ENCODE measurements around the gene CAGE1. TPM values are rescaled to one million over a fixed set of nuclear protein-coding genes. Genes with fewer than 3 reads are reported as not detected.

The CAGE1 gene
- total and polyA plus RNA-seq, 2 experiments from 2014 or later, result 0.07 TPM; not detected in 1

DNA sequence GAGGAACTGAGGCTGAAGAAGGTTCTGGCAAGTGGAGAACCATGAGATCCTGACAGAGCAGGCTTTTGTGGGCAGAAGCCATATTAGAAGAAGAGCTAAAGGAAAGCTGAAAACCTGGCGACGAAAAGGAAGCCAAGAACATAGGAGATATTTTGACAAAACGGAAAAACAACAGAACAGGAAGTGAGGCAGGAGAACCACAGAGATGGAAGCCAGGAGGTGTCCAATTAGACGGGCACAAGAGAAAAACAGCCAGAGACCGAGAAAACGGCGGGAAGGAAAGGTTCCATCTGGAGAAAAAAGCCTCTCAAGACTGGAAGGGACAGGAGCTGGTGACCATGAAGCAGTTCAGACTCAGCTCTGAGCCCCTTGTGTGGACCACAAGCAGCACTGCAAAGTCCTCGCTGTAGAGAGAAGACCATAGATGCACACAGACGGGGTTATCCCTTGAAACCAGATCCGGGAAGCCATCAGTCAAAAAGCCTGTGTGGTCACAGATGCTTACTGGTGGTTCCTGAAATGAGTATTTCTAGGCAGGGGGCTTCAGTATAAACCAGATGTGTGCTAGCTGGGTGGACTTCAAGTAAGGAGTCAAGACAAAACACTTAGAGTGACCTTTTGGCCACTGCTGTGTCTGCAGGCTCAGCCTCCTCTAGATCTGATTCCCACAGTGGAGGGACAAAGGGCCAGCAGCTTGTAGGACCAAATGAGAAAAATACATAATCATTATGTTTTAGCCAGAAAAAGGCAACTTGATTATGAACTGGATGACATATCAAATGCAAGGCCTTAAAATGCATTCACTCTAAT, 107.2 kb downstream of the CAGE1 start:
- H4K20me1 ChIP-seq (replicated peaks; ENCODE audit: insufficient read depth), result peaks cover 4% of the 10 kb centered on the region
- H2AFZ ChIP-seq, result no peak overlapping the region
- Mint-ChIP-seq H3K36me3 (ENCODE audit: low read depth) (peaks cover 14% of the 10 kb centered on the region; the same call in 2 of the 3 replicates), H3K4me3 (no peak overlapping the region), H3K4me1 (no peaks in the 10 kb centered on the region), H3K9me3 (no peaks in the 10 kb centered on the region), H3K27ac (peak overlapping the region; percentile 30; the same call in 1 of the 2 replicates), H3K27me3 (ENCODE audit: insufficient read depth, low read depth, poor library complexity) (no peaks in the 10 kb centered on the region)
- H3K4me3 ChIP-seq, result no peak overlapping the region
- no peaks in the 10 kb centered on the region for H3K79me2 ChIP-seq (replicated peaks; ENCODE audit: insufficient read depth)
- peaks cover 2% of the 10 kb centered on the region; the same call in 1 of the 2 replicates for H3K36me3 ChIP-seq (ENCODE audit: insufficient read depth)
- TF ChIP-seq EZH2 (IDR thresholded peaks at IDR 0.05; ENCODE audit: low read depth, unreplicated experiment), result no peak
- TF ChIP-seq EZH2phosphoT487 (IDR thresholded peaks at IDR 0.05; ENCODE audit: unreplicated experiment), result no peak
- no peak for TF ChIP-seq ZNF331 (CRISPR knock-in tag; IDR thresholded peaks at IDR 0.05; ENCODE audit: low read depth)
- no peak for TF ChIP-seq ZNF114 (CRISPR knock-in tag; IDR thresholded peaks at IDR 0.05)
- TF ChIP-seq CREB1 (CRISPR knock-in tag; IDR thresholded peaks at IDR 0.05; ENCODE audit: low read depth), result no peak
- no peak for TF ChIP-seq POLR2AphosphoS5 (IDR thresholded peaks at IDR 0.05; ENCODE audit: low read depth)
- TF ChIP-seq NANOG (IDR thresholded peaks at IDR 0.05; ENCODE audit: borderline replicate concordance), result no peak
- TF ChIP-seq, protein P1, sequence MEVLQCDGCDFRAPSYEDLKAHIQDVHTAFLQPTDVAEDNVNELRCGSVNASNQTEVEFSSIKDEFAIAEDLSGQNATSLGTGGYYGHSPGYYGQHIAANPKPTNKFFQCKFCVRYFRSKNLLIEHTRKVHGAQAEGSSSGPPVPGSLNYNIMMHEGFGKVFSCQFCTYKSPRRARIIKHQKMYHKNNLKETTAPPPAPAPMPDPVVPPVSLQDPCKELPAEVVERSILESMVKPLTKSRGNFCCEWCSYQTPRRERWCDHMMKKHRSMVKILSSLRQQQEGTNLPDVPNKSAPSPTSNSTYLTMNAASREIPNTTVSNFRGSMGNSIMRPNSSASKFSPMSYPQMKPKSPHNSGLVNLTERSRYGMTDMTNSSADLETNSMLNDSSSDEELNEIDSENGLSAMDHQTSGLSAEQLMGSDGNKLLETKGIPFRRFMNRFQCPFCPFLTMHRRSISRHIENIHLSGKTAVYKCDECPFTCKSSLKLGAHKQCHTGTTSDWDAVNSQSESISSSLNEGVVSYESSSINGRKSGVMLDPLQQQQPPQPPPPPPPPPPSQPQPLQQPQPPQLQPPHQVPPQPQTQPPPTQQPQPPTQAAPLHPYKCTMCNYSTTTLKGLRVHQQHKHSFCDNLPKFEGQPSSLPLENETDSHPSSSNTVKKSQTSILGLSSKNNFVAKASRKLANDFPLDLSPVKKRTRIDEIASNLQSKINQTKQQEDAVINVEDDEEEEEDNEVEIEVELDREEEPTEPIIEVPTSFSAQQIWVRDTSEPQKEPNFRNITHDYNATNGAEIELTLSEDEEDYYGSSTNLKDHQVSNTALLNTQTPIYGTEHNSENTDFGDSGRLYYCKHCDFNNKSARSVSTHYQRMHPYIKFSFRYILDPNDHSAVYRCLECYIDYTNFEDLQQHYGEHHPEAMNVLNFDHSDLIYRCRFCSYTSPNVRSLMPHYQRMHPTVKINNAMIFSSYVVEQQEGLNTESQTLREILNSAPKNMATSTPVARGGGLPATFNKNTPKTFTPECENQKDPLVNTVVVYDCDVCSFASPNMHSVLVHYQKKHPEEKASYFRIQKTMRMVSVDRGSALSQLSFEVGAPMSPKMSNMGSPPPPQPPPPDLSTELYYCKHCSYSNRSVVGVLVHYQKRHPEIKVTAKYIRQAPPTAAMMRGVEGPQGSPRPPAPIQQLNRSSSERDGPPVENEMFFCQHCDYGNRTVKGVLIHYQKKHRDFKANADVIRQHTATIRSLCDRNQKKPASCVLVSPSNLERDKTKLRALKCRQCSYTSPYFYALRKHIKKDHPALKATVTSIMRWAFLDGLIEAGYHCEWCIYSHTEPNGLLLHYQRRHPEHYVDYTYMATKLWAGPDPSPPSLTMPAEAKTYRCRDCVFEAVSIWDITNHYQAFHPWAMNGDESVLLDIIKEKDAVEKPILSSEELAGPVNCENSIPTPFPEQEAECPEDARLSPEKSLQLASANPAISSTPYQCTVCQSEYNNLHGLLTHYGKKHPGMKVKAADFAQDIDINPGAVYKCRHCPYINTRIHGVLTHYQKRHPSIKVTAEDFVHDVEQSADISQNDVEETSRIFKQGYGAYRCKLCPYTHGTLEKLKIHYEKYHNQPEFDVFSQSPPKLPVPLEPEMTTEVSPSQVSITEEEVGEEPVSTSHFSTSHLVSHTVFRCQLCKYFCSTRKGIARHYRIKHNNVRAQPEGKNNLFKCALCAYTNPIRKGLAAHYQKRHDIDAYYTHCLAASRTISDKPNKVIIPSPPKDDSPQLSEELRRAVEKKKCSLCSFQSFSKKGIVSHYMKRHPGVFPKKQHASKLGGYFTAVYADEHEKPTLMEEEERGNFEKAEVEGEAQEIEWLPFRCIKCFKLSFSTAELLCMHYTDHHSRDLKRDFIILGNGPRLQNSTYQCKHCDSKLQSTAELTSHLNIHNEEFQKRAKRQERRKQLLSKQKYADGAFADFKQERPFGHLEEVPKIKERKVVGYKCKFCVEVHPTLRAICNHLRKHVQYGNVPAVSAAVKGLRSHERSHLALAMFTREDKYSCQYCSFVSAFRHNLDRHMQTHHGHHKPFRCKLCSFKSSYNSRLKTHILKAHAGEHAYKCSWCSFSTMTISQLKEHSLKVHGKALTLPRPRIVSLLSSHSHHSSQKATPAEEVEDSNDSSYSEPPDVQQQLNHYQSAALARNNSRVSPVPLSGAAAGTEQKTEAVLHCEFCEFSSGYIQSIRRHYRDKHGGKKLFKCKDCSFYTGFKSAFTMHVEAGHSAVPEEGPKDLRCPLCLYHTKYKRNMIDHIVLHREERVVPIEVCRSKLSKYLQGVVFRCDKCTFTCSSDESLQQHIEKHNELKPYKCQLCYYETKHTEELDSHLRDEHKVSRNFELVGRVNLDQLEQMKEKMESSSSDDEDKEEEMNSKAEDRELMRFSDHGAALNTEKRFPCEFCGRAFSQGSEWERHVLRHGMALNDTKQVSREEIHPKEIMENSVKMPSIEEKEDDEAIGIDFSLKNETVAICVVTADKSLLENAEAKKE (CRISPR knock-in tag; IDR thresholded peaks at IDR 0.05), result no peak
- TF ChIP-seq, protein P2, sequence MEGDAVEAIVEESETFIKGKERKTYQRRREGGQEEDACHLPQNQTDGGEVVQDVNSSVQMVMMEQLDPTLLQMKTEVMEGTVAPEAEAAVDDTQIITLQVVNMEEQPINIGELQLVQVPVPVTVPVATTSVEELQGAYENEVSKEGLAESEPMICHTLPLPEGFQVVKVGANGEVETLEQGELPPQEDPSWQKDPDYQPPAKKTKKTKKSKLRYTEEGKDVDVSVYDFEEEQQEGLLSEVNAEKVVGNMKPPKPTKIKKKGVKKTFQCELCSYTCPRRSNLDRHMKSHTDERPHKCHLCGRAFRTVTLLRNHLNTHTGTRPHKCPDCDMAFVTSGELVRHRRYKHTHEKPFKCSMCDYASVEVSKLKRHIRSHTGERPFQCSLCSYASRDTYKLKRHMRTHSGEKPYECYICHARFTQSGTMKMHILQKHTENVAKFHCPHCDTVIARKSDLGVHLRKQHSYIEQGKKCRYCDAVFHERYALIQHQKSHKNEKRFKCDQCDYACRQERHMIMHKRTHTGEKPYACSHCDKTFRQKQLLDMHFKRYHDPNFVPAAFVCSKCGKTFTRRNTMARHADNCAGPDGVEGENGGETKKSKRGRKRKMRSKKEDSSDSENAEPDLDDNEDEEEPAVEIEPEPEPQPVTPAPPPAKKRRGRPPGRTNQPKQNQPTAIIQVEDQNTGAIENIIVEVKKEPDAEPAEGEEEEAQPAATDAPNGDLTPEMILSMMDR (conservative IDR thresholded peaks at IDR 0.05; ENCODE audit: low read depth in 2 of 2), result no peak
- TF ChIP-seq JUNB (IDR thresholded peaks at IDR 0.05; ENCODE audit: unreplicated experiment), result no peak
- TF ChIP-seq STAT1 (IDR thresholded peaks at IDR 0.05; ENCODE audit: unreplicated experiment), result no peak
- TF ChIP-seq, protein P3, sequence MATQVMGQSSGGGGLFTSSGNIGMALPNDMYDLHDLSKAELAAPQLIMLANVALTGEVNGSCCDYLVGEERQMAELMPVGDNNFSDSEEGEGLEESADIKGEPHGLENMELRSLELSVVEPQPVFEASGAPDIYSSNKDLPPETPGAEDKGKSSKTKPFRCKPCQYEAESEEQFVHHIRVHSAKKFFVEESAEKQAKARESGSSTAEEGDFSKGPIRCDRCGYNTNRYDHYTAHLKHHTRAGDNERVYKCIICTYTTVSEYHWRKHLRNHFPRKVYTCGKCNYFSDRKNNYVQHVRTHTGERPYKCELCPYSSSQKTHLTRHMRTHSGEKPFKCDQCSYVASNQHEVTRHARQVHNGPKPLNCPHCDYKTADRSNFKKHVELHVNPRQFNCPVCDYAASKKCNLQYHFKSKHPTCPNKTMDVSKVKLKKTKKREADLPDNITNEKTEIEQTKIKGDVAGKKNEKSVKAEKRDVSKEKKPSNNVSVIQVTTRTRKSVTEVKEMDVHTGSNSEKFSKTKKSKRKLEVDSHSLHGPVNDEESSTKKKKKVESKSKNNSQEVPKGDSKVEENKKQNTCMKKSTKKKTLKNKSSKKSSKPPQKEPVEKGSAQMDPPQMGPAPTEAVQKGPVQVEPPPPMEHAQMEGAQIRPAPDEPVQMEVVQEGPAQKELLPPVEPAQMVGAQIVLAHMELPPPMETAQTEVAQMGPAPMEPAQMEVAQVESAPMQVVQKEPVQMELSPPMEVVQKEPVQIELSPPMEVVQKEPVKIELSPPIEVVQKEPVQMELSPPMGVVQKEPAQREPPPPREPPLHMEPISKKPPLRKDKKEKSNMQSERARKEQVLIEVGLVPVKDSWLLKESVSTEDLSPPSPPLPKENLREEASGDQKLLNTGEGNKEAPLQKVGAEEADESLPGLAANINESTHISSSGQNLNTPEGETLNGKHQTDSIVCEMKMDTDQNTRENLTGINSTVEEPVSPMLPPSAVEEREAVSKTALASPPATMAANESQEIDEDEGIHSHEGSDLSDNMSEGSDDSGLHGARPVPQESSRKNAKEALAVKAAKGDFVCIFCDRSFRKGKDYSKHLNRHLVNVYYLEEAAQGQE (IDR thresholded peaks at IDR 0.05; ENCODE audit: unreplicated experiment), result no peak
- TF ChIP-seq, protein P4, sequence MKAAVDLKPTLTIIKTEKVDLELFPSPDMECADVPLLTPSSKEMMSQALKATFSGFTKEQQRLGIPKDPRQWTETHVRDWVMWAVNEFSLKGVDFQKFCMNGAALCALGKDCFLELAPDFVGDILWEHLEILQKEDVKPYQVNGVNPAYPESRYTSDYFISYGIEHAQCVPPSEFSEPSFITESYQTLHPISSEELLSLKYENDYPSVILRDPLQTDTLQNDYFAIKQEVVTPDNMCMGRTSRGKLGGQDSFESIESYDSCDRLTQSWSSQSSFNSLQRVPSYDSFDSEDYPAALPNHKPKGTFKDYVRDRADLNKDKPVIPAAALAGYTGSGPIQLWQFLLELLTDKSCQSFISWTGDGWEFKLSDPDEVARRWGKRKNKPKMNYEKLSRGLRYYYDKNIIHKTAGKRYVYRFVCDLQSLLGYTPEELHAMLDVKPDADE (IDR thresholded peaks at IDR 0.05), result no peak
- ATAC-seq, result no peak
- no peak overlapping the region for H3K27ac ChIP-seq (ENCODE audit: low read depth)
- no peak for DNase-seq (ENCODE audit: low spot score)
- H3F3A ChIP-seq (replicated peaks; ENCODE audit: low read depth), result no peaks in the 10 kb centered on the region
- no peak overlapping the region for H3K4me2 ChIP-seq
- H3K9me2 ChIP-seq (ENCODE audit: insufficient read depth), result no peaks in the 10 kb centered on the region
- H3K4me1 ChIP-seq (ENCODE audit: insufficient read depth), result no peaks in the 10 kb centered on the region
- no peaks in the 10 kb centered on the region for H3K27me3 ChIP-seq (ENCODE audit: insufficient read depth)
